HG03280 (cell line): ENCODE measurements around the gene PRAF2.
A peak's percentile ranks its signal among the peaks of the same experiment; 100 is the strongest.

ENCODE experiments used
- ATAC-seq: cut with Tn5 transposase; IDR thresholded peaks from one replicate; pipeline ENCODE4 v1.9.1; 2021; ENCODE audit warnings: mild to moderate bottlenecking, moderate library complexity; ENCODE audit not compliant: unreplicated experiment

PRAF2 gene

GRCh38 chrX:49073601-49074575 is at the start of gene PRAF2:
PRAF2 (minus strand) TSS chrX:49074002; CDS start chrX:49073987, 15 bp downstream.
- peak; percentile 93 for ATAC-seq

- no peak for ATAC-seq
Observed at GRCh38 chrX:49122499-49122898, 48.7 kb upstream of the PRAF2 start.

- ATAC-seq: no peak
Observed at GRCh38 chrX:49120091-49120490, 46.3 kb upstream of the PRAF2 start.

- ATAC-seq: no peak
Observed at GRCh38 chrX:49117581-49117980, 43.8 kb upstream of the PRAF2 start.

- no peak for ATAC-seq
Observed at GRCh38 chrX:49116716-49117115, 42.9 kb upstream of the PRAF2 start.

- no peak for ATAC-seq
Observed at GRCh38 chrX:49116076-49116475, 42.3 kb upstream of the PRAF2 start.

- ATAC-seq: no peak
Observed at GRCh38 chrX:49111791-49112190, 38.0 kb upstream of the PRAF2 start.

- no peak for ATAC-seq
Observed at GRCh38 chrX:49110417-49110816, 36.6 kb upstream of the PRAF2 start.

GRCh38 chrX:49108641-49109040 is 34.8 kb upstream of the PRAF2 start:
- ATAC-seq: no peak

GRCh38 chrX:49106930-49107329 is 33.1 kb upstream of the PRAF2 start:
- no peak for ATAC-seq

- no peak for ATAC-seq
Observed at GRCh38 chrX:49106296-49106695, 32.5 kb upstream of the PRAF2 start.

- no peak for ATAC-seq
Observed at GRCh38 chrX:49103637-49104036, 29.8 kb upstream of the PRAF2 start.

GRCh38 chrX:49102190-49102589 is 28.4 kb upstream of the PRAF2 start:
- no peak for ATAC-seq

GRCh38 chrX:49101629-49101984 is 27.8 kb upstream of the PRAF2 start:
- ATAC-seq: peak; percentile 5

- peak; percentile 94 for ATAC-seq
Observed at GRCh38 chrX:49100704-49101628, 27.2 kb upstream of the PRAF2 start.

- no peak for ATAC-seq
Observed at GRCh38 chrX:49096419-49096818, 22.6 kb upstream of the PRAF2 start.

GRCh38 chrX:49089553-49089952 is 15.8 kb upstream of the PRAF2 start:
- no peak for ATAC-seq

GRCh38 chrX:49082271-49082871 is 8.6 kb upstream of the PRAF2 start:
- ATAC-seq: no peak

- ATAC-seq: peak; percentile 69
Observed at GRCh38 chrX:49079489-49080428, 6.0 kb upstream of the PRAF2 start, which contains the start of gene WDR45. WDR45 (minus strand) TSS chrX:49079887; CDS start chrX:49078095, 1,792 bp downstream.

- no peak for ATAC-seq
Observed at GRCh38 chrX:49077941-49078340, 4.1 kb upstream of the PRAF2 start.
